Loucy (cell line): ENCODE data around the gene OXA1L.

Source experiments
- H2AFZ ChIP-seq: fragments of 200-600 bp; sonication (generic); 2 replicates; pipeline ENCODE4 v1.6.0; 2016; ENCODE audit warnings: antibody characterized with exemption, mild to moderate bottlenecking, low read length, moderate library complexity
- H3F3A ChIP-seq: fragments of 200-600 bp; 2 replicates; pipeline ENCODE4 v1.6.0; 2016; ENCODE audit warnings: antibody characterized with exemption, low read depth, mild to moderate bottlenecking
- H3K27me3 ChIP-seq: fragments of 200-600 bp; sonication (generic); 2 replicates; pipeline ENCODE4 v1.6.1; 2014; ENCODE audit warnings: low read length, mild to moderate bottlenecking; ENCODE audit not compliant: insufficient read depth, poor library complexity, severe bottlenecking
- H3K36me3 ChIP-seq: fragments of 200-600 bp; sonication (generic); 2 replicates; pipeline ENCODE4 v1.6.1; 2016; ENCODE audit warnings: low read length; ENCODE audit not compliant: insufficient read depth
- H3K4me1 ChIP-seq: fragments of 200-600 bp; sonication (generic); 2 replicates; pipeline ENCODE4 v1.5.1; 2014; ENCODE audit warnings: low read length, mild to moderate bottlenecking; ENCODE audit not compliant: insufficient read depth, poor library complexity, severe bottlenecking
- H3K4me2 ChIP-seq: fragments of 200-600 bp; sonication (generic); 2 replicates; pipeline ENCODE4 v1.6.0; 2014; ENCODE audit warnings: antibody characterized with exemption, low read length, low read depth, mild to moderate bottlenecking; ENCODE audit not compliant: poor library complexity, severe bottlenecking
- H3K4me3 ChIP-seq: fragments of 200-600 bp; sonication (generic); 2 replicates; pipeline ENCODE4 v1.5.1; 2014; ENCODE audit warnings: low read length, mild to moderate bottlenecking, mixed read lengths; ENCODE audit not compliant: poor library complexity, severe bottlenecking
- H3K79me2 ChIP-seq: fragments of 200-600 bp; sonication (generic); 2 replicates; pipeline ENCODE4 v1.6.1; 2014; ENCODE audit warnings: low read length; ENCODE audit not compliant: insufficient read depth
- H3K9ac ChIP-seq: fragments of 200-600 bp; sonication (generic); 2 replicates; pipeline ENCODE4 v1.6.0; 2014; ENCODE audit warnings: mild to moderate bottlenecking, low read depth, low read length, moderate library complexity; ENCODE audit not compliant: poor library complexity, severe bottlenecking
- H3K9me2 ChIP-seq: fragments of 200-600 bp; sonication (generic); replicated peaks from 2 replicates; pipeline ENCODE4 v1.6.1; 2016; ENCODE audit warnings: low read depth, low read length, mixed read lengths
- H3K9me3 ChIP-seq: fragments of 200-600 bp; sonication (generic); 2 replicates; pipeline ENCODE4 v1.6.1; 2014; ENCODE audit warnings: mild to moderate bottlenecking, antibody characterized with exemption, low read length, low read depth; ENCODE audit not compliant: insufficient read depth
- H4K20me1 ChIP-seq: fragments of 200-600 bp; sonication (generic); 2 replicates; pipeline ENCODE4 v1.6.0; 2014; ENCODE audit warnings: antibody characterized with exemption, low read length, mild to moderate bottlenecking; ENCODE audit not compliant: insufficient read depth, poor library complexity, severe bottlenecking
- EZH2phosphoT487 ChIP-seq: fragments of 200-600 bp; IDR thresholded peaks from 2 replicates; pipeline ENCODE4 v1.6.1; 2018; ENCODE audit warnings: antibody characterized with exemption, mild to moderate bottlenecking, moderate library complexity, borderline replicate concordance
- TF ChIP-seq, protein P1 (sequence below): fragments of 200-600 bp; sonication (generic); conservative IDR thresholded peaks from 2 replicates; pipeline ENCODE4 v1.5.1; 2014; ENCODE audit warnings: mild to moderate bottlenecking, antibody characterized with exemption, low read length

The OXA1L gene

GRCh38 chr14:22821193-22822015, 54.9 kb downstream of the OXA1L start:
- Histone ChIP-seq H3K9me2 (no peaks in the 10 kb centered on the region), H3K79me2 (no peaks in the 10 kb centered on the region), H3K27me3 (no peaks in the 10 kb centered on the region), H3K4me1 (peaks cover 18% of the 10 kb centered on the region), H3K9me3 (no peaks in the 10 kb centered on the region), H3K4me3 (no peak overlapping the region), H3K9ac (no peak overlapping the region), H3K4me2 (no peak overlapping the region), H2AFZ (no peak overlapping the region), H3F3A (no peaks in the 10 kb centered on the region), H3K36me3 (no peaks in the 10 kb centered on the region), H4K20me1 (no peaks in the 10 kb centered on the region)
- TF ChIP-seq, protein P1, sequence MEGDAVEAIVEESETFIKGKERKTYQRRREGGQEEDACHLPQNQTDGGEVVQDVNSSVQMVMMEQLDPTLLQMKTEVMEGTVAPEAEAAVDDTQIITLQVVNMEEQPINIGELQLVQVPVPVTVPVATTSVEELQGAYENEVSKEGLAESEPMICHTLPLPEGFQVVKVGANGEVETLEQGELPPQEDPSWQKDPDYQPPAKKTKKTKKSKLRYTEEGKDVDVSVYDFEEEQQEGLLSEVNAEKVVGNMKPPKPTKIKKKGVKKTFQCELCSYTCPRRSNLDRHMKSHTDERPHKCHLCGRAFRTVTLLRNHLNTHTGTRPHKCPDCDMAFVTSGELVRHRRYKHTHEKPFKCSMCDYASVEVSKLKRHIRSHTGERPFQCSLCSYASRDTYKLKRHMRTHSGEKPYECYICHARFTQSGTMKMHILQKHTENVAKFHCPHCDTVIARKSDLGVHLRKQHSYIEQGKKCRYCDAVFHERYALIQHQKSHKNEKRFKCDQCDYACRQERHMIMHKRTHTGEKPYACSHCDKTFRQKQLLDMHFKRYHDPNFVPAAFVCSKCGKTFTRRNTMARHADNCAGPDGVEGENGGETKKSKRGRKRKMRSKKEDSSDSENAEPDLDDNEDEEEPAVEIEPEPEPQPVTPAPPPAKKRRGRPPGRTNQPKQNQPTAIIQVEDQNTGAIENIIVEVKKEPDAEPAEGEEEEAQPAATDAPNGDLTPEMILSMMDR, result no peak
- TF ChIP-seq EZH2phosphoT487, result no peak

DNA sequence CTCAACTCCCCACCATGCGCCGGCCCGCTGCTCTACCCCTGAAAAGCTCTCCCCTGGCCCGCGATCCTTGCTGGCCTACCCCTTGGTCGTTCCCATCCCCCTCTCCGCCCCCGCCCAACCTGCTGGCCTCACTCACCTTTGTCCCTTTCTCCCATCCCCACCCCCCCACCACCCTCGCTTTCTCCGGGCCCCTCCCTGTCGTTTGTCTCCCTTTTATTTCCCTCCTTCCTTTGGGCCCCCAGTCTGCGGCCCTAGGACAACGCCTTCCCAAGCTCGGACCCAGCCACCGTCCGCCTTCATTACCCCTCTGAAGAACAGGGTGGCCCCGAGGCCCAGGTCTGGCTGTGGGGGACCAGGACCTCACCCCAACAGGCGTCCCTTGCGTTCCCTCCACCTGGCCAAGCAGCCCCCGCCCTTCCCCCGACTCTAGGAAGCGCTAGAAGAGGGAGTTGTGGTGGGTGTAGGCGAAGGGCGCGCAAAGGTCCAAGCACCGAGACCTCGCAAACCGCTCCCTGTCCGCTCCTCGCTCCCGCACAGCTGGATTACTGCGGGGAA, 55.6 kb downstream of the OXA1L start:
- Histone ChIP-seq H3K4me2 (peak overlapping the region; percentile 55), H3K79me2 (no peaks in the 10 kb centered on the region), H3K36me3 (no peaks in the 10 kb centered on the region), H3F3A (no peaks in the 10 kb centered on the region), H3K9me2 (no peaks in the 10 kb centered on the region), H3K4me3 (no peak overlapping the region), H3K9ac (no peak overlapping the region), H4K20me1 (no peaks in the 10 kb centered on the region), H3K4me1 (peaks cover 18% of the 10 kb centered on the region), H3K9me3 (no peaks in the 10 kb centered on the region), H2AFZ (peak overlapping the region; percentile 56; the same call in 1 of the 2 replicates), H3K27me3 (no peaks in the 10 kb centered on the region)
- no peak for TF ChIP-seq EZH2phosphoT487
- TF ChIP-seq, protein P1, result no peak
